GM23338 (cell line): Measurements from ENCODE around the gene BMP5.

ENCODE experiments used
- EZH2 ChIP-seq: fragments of 200-600 bp; sonication (generic); IDR thresholded peaks from one replicate; pipeline ENCODE4 v1.8.0; 2017; ENCODE audit warnings: antibody characterized with exemption, mild to moderate bottlenecking, low read depth; ENCODE audit not compliant: unreplicated experiment
- TF ChIP-seq, protein P1 (sequence below), 2 experiments: fragments of 200-600 bp in 1 of 2; sonication (generic) in 1 of 2; conservative IDR thresholded peaks; 2 replicates each; pipeline versions ENCODE4 v1.5.1 to v1.6.1; 2016 to 2017; ENCODE audit warnings: antibody characterized with exemption in 2 of 2, low read depth in 2 of 2, mild to moderate bottlenecking in 2 of 2, moderate library complexity in 1 of 2

- TF ChIP-seq, protein P1, sequence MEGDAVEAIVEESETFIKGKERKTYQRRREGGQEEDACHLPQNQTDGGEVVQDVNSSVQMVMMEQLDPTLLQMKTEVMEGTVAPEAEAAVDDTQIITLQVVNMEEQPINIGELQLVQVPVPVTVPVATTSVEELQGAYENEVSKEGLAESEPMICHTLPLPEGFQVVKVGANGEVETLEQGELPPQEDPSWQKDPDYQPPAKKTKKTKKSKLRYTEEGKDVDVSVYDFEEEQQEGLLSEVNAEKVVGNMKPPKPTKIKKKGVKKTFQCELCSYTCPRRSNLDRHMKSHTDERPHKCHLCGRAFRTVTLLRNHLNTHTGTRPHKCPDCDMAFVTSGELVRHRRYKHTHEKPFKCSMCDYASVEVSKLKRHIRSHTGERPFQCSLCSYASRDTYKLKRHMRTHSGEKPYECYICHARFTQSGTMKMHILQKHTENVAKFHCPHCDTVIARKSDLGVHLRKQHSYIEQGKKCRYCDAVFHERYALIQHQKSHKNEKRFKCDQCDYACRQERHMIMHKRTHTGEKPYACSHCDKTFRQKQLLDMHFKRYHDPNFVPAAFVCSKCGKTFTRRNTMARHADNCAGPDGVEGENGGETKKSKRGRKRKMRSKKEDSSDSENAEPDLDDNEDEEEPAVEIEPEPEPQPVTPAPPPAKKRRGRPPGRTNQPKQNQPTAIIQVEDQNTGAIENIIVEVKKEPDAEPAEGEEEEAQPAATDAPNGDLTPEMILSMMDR (conservative IDR thresholded peaks at IDR 0.05; ENCODE audit: low read depth in 2 of 2), result no peak
- TF ChIP-seq EZH2, result no peak
These were observed 26.4 kb upstream of the BMP5 start for GRCh38 chr6:55901765-55902270.
